Loucy (cell line): Measurements from ENCODE around the gene LIN37.

Source experiments
- CTCF ChIP-seq: fragments of 200-600 bp; sonication (generic); conservative IDR thresholded peaks from 2 replicates; pipeline ENCODE4 v1.5.1; 2014; ENCODE audit warnings: mild to moderate bottlenecking, antibody characterized with exemption, low read length
- EZH2phosphoT487 ChIP-seq: fragments of 200-600 bp; IDR thresholded peaks from 2 replicates; pipeline ENCODE4 v1.6.1; 2018; ENCODE audit warnings: antibody characterized with exemption, mild to moderate bottlenecking, moderate library complexity, borderline replicate concordance

- TF ChIP-seq CTCF (no peak), EZH2phosphoT487 (no peak)
Observed at GRCh38 chr19:35766571-35767104, 18.3 kb downstream of the LIN37 start.
